GM10248 (cell line): ENCODE measurements around the gene CHST15.
"Not testable (repeated sequence)": the region's sequence is repeated elsewhere in the genome, so short reads cannot be mapped to it uniquely, and the experiment has no call there.

ENCODE experiments used
- CTCF ChIA-PET: fragments of 300-600 bp; sonication (Branson Sonifier 250); formaldehyde crosslinking; extraction: SDS; loops from one replicate; lab custom pipeline; 2021; ENCODE audit warnings: antibody characterized with exemption; lab: Yijun Ruan, JAX
- POLR2A ChIA-PET: fragments of 350-650 bp; sonication (Branson Sonifier 250); formaldehyde crosslinking; extraction: SDS; loops from one replicate; lab custom pipeline; 2020; ENCODE audit warnings: antibody characterized with exemption; lab: Yijun Ruan, JAX
- DNase-seq: peaks from one replicate; pipeline ENCODE4 v3.0.0; 2012; ENCODE audit errors: extremely low spot score
- CTCF ChIP-seq: IDR thresholded peaks from 2 replicates; pipeline ENCODE4 v1.5.1; 2012; ENCODE audit warnings: mild to moderate bottlenecking, low read depth; ENCODE audit errors: extremely low read depth, missing control alignments, control extremely low read depth

CHST15 gene

GRCh38 chr10:124105045-124105444 lies 11.6 kb upstream of the CHST15 start:
- no peak for DNase-seq
- ChIA-PET CTCF (no interaction called here), POLR2A (no interaction called here)
- TF ChIP-seq CTCF, result no peak

DNA sequence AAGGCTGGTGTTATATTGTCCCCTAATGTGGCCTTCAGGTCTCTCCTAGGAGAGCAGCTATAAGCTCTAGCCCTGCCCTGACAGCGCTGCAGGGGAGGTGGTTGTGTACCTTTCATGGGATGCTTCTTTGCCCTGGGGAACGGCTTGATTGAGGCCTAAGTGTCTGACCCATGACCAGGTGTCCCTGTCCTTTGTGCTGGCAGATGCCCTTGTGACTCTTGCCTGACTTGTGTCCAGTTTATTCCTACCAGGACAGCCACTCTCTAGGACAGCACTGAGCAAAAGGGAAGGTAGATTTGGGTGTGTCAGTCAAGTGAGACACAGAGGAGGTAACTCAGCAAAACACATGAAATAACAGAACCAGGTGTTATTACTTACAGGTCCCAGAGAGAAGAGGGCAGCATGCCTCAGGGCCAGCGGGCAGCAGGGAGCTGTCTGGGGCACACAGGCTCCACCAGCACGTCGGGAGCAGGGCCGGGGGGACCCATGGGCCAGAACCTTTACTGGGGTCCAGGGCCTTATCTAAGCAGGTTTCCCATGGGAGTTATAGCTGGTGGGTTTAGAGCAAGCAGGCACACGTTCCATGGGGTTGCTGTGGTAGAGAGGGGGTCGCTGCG lies 10.7 kb upstream of the CHST15 start:
- no peak for TF ChIP-seq CTCF
- ChIA-PET POLR2A (no interaction called here), CTCF (no interaction called here)
- DNase-seq, result no peak

DNA sequence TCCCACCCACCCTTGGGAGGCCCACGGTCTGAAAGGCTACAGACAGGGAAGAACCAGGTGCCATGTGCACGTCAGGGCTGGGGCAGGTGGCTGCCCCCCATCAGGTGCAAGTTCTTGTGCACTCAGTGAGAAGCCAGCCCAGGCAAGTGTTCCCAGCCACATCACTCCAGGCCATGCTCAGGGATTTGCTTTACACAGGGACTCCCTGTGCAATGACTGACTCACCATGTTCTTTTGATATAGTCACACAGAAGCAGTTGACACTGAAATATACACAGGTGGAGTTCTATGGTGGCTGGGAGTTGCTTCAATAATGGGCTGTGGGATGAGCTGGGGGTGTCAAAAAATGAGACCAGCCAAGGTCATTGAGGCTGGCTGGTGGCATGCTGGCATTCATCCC lies 8.0 kb upstream of the CHST15 start:
- DNase-seq, result no peak
- TF ChIP-seq CTCF, result no peak
- CTCF ChIA-PET, result no interaction called here
- POLR2A ChIA-PET, result no interaction called here

GRCh38 chr10:124100651-124101050 lies 7.3 kb upstream of the CHST15 start:
- CTCF ChIA-PET, POLR2A ChIA-PET, DNase-seq: not testable (repeated sequence)

DNA sequence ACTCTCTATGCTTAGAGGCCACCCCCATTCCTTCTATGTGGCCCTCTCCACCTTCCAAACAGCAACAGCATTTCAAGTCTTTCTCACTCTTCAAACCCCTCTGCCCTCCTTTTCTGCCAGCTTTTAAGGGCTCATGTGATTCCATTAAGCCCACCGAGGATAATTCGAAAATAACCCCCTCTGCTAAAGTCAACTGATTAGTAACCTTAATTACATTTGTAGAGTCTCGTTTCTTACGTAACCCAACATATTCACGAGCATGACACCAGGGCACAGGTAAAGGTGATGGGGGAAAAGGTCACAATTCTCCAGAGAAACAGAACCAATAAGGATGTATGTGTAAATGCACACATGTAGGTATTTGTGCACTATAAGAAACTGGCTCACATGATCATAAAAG lies 6.7 kb upstream of the CHST15 start:
- ChIA-PET POLR2A (no interaction called here), CTCF (no interaction called here)
- TF ChIP-seq CTCF, result no peak
- no peak for DNase-seq

DNA sequence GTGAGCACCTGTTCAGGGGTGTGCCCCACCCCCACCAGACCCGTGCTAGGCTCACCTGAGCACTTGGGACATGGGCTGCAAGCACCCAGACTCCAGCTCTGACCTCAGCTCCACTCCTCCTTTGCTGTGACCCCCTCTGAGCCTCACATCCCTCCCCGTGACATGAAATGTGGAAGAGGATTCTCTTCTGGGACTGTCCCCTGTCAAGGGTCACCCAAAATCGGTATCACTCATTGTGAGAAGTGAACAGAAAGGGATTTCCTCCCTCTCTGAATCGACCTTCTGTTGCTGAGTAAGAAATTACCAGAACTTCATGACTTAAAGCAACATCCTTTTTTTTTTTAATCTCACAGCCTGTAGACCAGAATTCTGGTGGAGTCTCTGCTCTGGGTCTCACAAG lies 6.2 kb upstream of the CHST15 start:
- CTCF ChIA-PET, result no interaction called here

DNA sequence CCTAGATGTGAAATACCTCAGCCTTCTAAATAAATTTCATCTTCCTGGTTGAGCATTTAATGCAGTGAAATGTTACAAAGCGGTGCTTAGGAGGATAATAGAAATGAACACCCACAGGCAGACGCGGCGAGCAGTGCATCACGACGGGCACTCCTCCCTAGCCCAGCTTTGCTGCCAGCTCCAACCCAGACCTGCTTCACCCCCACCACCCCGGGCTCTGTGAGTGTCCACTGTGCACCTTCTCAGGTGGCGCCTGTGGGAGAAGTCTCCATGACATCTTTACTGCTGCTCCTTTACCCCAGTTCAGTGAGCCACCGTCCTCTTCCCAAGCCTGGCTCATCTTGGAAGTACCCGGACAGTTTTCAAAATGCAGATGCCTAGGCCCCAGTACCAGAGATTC lies 5.2 kb upstream of the CHST15 start:
- no peak for DNase-seq
- POLR2A ChIA-PET, result no interaction called here
- CTCF ChIA-PET, result no interaction called here
- TF ChIP-seq CTCF, result no peak

More for the DNA sequence above, 6.2 kb upstream of the CHST15 start:
- DNase-seq, result peak; percentile 42
- POLR2A ChIA-PET, result no interaction called here
- no peak for TF ChIP-seq CTCF
